GM21528 (cell line): Measurements from ENCODE around the gene SPO11.

Source experiments
- ATAC-seq: cut with Tn5 transposase; IDR thresholded peaks from one replicate; pipeline ENCODE4 v1.9.1; 2021; ENCODE audit warnings: mild to moderate bottlenecking, moderate library complexity; ENCODE audit not compliant: unreplicated experiment, low FRiP score

The SPO11 gene

GRCh38 chr20:57329608-57330221 lies at the start of gene SPO11:
Gene SPO11, plus strand, starts transcription at chr20:57329803. Its CDS starts 65 bp downstream, at chr20:57329868.
- no peak for ATAC-seq

GRCh38 chr20:57280221-57280620 lies 49.4 kb upstream of the SPO11 start:
- ATAC-seq, result no peak

GRCh38 chr20:57281900-57282299 lies 47.7 kb upstream of the SPO11 start:
- ATAC-seq, result no peak

- ATAC-seq, result no peak
These were observed 46.8 kb upstream of the SPO11 start for GRCh38 chr20:57282670-57283361.

- no peak for ATAC-seq
These were observed 45.7 kb upstream of the SPO11 start for GRCh38 chr20:57283860-57284259.

GRCh38 chr20:57287007-57287880 lies 42.4 kb upstream of the SPO11 start:
- no peak for ATAC-seq

- no peak for ATAC-seq
These were observed 41.7 kb upstream of the SPO11 start for GRCh38 chr20:57287901-57288300.

- no peak for ATAC-seq
These were observed 40.8 kb upstream of the SPO11 start for GRCh38 chr20:57288651-57289277.

- no peak for ATAC-seq
These were observed 40.0 kb upstream of the SPO11 start for GRCh38 chr20:57289391-57290177.

GRCh38 chr20:57290178-57290484 lies 39.5 kb upstream of the SPO11 start:
- ATAC-seq, result no peak

- ATAC-seq, result no peak
These were observed 38.6 kb upstream of the SPO11 start for GRCh38 chr20:57291003-57291402.

- no peak for ATAC-seq
These were observed 37.9 kb upstream of the SPO11 start for GRCh38 chr20:57291694-57292093.

GRCh38 chr20:57292611-57293010 lies 37.0 kb upstream of the SPO11 start:
- no peak for ATAC-seq

- no peak for ATAC-seq
These were observed 35.6 kb upstream of the SPO11 start for GRCh38 chr20:57293995-57294394.

- ATAC-seq, result no peak
These were observed 35.1 kb upstream of the SPO11 start for GRCh38 chr20:57294550-57294949.

GRCh38 chr20:57298457-57298856 lies 31.1 kb upstream of the SPO11 start:
- no peak for ATAC-seq

GRCh38 chr20:57301026-57301425 lies 28.6 kb upstream of the SPO11 start:
- no peak for ATAC-seq

- no peak for ATAC-seq
These were observed 22.9 kb upstream of the SPO11 start for GRCh38 chr20:57306747-57307146.

- no peak for ATAC-seq
These were observed 20.9 kb upstream of the SPO11 start for GRCh38 chr20:57308451-57309271.
